ENCODE data around the gene KLF4.
"Not testable (repeated sequence)": the region's sequence is repeated elsewhere in the genome, so short reads cannot be mapped to it uniquely, and the experiment has no call there.

Gene KLF4

GRCh38 chr9:107489687-107490605 lies at the start of gene KLF4:
Gene KLF4, minus strand, starts transcription at chr9:107489769. Its CDS starts 597 bp downstream, at chr9:107489172.
- peak; percentile 22 for DNase-seq (ENCODE audit: low read depth)

DNA sequence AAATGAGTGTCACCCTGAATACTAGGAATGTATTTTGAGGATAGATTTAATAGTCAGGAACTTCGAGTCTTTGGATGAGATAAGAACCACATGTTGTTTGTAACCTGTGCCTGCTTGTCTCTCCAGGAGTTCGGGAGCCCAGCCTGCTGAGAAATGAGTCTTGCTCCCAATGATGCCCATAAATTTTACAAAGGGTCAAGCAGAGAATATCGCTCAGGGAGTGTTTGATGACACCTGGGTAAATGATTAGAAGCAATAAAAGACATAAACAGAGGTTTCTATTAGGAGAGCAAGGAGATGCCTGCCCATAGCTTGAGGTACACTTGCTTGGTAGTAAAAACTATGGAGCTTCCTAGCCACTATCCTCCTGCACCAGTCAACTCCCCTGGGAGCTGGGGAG lies 46.9 kb upstream of the KLF4 start:
- DNase-seq (ENCODE audit: low read depth): no peak

- DNase-seq (ENCODE audit: low read depth): no peak
Measured at GRCh38 chr9:107534510-107535078, 45.0 kb upstream of the KLF4 start.

DNA sequence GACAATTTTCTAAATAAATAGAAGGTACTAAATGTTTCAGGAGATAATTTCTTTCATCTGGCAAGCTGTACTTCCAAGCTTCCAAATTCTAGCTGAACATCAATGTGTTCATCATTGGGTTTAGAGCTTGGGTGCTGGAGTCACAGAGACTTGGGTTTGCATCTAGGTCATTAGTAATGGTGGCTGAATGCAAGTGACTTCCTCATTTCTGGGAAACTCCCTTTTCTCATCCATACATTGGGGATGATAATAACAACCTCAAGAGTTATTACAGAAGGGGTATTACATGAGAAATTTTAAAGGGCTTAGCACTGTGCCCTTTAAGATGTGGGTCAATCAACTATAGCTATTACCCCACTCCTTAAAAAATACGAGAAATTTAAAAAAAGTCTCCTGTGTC lies 41.1 kb upstream of the KLF4 start:
- no peak for DNase-seq (ENCODE audit: low read depth)

- no peak for DNase-seq (ENCODE audit: low read depth)
Measured at GRCh38 chr9:107528686-107529085, 39.1 kb upstream of the KLF4 start.

DNA sequence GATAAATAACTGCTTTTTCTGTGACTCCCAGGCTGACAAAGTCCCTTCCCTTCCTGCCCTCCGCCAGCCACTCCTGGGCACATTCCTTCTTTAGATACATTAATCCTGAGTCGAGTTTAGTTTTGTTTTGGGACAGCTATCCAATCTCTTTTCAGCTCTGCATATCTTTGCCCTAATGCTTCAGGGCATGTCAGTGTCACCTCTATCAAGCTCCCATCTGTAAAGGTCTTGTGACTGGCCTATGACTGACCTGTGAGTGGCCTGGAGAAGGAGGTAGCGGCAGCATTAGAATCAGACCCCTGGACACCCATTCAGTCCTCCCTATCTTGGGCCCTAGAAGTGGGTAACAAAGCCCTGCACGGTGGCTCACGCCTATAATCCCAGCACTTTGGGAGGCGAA lies 34.0 kb upstream of the KLF4 start:
- no peak for DNase-seq (ENCODE audit: low read depth)

DNA sequence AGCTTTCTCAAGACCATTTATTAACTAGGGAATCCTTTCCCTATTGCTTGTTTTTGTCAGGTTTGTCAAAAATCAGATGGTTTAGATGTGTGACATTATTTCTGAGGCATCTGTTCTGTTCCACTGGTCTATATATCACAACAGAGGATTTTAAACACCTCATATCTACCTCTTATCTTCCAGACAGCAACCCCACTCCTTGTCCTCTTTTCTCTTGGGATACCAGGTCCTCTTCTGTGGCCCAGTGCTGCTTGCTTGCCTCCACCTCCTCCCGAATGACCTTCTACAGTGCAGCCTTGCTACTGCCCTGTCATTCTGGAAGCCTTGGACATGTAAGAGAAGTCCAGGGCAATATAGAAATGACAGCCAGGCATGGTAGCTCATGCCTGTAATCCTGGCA lies 30.6 kb upstream of the KLF4 start:
- DNase-seq (ENCODE audit: low read depth): no peak

DNA sequence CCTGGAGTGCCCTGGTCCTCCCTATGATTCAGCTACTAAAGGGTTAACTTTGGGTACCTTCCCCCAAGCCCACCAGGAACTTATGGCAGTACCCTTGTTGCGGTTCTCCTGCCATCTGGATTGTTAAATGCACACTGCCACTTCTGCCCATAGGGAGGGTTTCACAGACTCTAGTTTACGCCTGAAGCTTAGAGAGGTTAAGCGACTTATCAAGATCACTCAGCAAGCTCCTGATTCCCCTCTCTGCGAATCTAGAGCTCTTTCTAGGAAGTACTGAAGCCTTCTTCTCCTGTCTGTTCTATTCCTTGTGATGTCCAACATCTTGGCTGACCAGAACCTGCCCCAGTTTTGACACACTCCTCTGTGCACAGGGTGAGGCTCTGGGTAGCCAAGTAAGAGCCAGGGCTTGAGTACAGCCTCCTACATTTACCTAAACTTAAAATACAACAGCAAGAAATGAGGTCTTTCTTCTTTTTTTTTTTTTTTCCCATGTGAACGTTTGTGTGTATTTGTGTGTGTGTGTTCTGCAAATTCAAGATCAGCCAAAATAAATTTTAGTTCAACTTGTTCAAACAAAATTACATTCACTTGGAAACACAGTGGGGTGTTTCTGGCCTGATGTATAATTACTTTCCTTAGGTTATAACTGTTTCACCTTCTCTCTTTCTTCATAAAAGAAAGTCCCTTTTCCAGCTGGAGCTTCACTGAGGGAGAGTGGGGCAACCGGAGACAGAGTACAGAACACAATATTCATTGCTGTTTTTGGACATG lies 28.7 kb upstream of the KLF4 start:
- no peak for DNase-seq (ENCODE audit: low read depth)

DNA sequence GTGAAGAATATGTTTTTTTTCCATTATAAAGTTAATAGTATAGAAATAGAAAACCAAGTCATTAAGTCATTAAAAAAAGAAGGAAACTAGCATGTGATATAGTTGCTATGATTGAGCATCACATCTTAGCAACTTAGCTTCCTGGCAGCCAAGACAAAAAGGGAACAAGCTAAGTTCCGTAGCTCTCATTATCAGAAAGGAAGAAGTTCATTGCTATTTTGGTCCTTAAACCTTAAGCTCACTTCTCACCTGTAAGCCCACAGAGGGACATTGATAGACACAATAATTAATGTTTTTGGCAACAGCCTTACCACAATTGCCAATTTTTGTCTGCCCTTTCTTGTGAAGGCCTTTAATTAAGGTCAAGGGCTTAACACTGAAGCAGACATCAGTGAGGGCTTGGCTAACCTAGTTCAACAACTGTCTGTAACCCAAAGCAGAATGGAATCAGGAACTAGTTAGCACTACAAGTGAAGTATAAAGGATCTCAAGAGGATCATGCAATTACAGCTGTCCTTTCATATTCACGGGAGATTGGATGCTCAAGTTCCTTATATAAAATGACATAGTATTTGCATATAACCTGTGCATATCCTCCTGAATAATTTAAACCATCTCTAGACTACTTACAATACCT lies 24.0 kb upstream of the KLF4 start:
- DNase-seq (ENCODE audit: low read depth): no peak

DNA sequence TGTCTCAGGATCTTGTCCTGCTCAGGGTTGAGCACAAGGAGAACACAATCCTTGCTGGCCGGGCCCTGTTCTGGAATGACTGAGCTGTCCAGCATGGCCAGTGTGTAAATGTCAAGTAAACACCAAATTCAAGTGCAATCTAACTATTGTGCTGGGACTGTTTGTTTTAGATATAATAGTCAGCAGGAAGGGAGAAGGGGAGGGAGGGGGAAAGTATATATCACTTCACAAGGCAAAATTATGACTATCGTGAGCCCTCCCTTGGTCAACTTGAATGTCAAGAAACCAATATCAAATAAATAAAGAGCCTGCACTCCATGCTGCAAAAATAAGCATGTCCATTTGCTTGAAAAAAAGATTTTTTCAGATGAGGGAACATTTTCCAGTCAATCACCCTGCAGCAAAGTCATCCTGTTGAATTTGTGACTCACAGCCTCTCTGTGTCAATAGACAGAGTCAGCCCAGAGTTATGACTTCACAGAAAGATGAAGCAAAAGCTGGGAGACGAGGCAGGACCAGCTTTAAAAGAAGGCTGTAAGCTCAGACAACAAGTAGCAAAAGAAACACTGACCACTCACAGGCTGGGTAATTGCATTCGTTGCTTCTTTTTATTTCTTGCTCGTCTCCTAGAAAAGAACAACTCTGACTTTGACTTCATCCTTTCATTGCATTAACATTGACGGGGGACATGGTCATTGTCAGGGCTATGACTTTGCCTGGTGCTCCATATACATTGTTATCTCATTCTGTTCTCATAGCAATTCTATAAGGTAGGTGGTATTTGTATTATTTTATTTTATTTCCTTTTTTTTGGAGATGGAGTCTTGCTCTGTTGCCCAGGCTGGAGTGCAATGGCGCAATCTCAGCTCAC lies 15.3 kb upstream of the KLF4 start:
- no peak for DNase-seq (ENCODE audit: low read depth)

GRCh38 chr9:107502464-107502863 lies 12.9 kb upstream of the KLF4 start:
- no peak for DNase-seq (ENCODE audit: low read depth)

DNA sequence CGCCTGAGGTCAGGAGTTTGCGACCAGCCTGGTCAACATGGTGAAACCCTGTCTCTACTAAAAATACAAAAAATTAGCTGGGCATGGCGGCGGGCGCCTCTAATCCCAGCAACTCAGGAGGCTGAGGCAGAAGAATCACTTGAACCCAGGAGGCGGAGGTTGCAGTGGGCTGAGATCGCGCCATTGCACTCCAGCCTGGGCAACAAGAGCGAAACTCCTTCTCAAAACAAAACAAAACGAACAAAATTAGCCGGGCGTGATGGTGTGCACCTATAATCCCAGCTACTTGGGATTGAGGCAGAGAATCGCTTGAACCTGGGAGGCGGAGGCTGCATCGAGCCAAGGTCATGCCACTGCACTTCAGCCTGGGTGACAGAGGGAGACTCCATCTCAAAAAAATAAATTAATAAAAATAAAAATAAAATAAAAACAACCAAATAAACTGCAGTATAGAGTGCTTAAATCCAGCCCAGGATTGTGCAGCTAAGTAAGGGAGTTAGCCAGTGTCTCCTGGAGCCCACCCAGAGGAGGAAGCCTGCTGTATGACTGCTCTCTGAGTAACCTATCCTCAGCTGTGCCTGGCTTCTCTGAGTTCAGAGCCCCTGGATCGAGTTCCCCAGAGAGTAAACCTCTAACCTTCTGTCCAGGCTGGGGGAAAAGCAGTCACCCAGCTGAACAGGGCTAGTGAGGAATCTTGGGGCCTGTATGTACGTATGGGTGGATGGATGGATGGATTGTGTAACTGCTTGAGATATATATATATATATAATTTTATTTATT lies 11.0 kb upstream of the KLF4 start:
- not testable (repeated sequence) for DNase-seq (ENCODE audit: low read depth)

- DNase-seq (ENCODE audit: low read depth): no peak
Measured at GRCh38 chr9:107496976-107497375, 7.4 kb upstream of the KLF4 start.

GRCh38 chr9:107492381-107492970 lies 2.9 kb upstream of the KLF4 start:
- DNase-seq (ENCODE audit: low read depth): no peak

DNA sequence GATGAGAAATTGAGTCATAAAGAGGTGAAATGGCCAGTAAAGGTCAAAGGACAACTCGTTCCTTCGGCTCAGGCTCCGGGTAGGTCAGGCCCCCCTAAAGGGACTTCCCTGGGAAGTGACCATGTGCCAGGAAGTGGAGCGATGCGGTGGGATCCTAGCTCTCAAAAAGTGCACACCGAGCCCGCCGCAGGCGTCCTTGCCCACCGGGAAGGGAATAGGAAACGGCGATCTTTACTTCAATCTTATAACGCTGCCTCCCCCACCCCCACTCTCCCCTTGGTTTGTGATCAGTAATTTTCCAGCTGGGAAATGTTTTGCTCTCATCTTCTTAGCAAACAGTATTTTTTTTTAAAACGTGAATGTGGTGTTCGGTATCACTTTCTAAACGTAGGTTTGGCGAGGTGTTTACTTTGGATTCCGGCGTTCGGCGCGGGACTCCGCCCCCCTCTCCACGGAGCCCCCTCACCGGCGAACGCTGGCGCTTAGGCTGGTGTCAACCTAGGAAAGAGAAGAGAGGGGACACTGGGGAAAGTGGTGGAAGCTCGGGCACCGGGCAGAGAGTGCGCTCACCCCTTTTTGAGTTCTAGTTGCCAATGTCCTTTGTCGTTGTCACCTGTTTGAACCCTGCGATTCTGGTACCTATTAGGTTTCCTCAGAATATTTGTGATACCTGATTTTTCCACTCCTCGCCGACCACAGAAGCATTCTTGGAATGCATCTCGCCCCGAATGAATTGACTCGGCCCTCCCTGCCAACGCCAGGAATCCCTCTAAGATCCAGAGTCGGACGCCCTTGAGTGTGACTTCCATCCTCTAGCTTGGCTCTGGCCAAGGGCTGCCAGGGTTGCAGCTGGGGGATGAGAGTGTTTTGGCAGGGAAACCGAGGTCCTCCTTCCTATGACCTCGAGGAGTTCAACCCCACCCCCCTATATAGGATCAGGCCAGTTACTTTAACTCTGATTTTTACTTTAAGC lies 1.8 kb upstream of the KLF4 start:
- DNase-seq (ENCODE audit: low read depth): no peak

DNA sequence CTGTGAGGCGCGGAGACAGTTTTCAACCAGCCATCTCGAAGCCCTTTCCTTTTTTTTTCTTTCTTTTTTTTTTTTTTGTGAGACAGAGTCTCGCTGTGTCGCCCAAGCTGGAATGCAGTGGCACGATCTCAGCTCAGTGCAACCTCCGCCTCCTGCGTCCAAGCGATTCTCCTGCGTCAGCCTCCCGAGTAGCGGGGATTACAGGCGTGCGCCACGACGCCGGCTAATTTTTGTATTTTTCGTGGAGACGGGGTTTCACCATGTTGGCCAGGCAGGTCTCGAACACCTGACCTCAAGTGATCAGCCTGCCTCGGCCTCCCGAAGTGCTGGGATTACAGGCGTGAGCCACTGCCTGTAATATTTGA lies 1.0 kb upstream of the KLF4 start:
- not testable (repeated sequence) for DNase-seq (ENCODE audit: low read depth)

- DNase-seq (ENCODE audit: low read depth): no peak
Measured at GRCh38 chr9:107489144-107489673, 360 bp downstream of the KLF4 start.

GRCh38 chr9:107488375-107489143 lies 1.0 kb downstream of the KLF4 start:
- no peak for DNase-seq (ENCODE audit: low read depth)

All from activated gamma-delta T cell treated with anti-CD3 and anti-CD28 coated beads, Interleukin-2, amount 50 U/mL, for 16 hours (primary cell).